Superior temporal gyrus (tissue), 1 donor: Measurements from ENCODE around the gene CIB4.

Experiments
- DNase-seq: peaks from one replicate; pipeline ENCODE4 v3.0.0-alpha.2; 2016; ENCODE audit errors: extremely low spot score

The CIB4 gene

DNA sequence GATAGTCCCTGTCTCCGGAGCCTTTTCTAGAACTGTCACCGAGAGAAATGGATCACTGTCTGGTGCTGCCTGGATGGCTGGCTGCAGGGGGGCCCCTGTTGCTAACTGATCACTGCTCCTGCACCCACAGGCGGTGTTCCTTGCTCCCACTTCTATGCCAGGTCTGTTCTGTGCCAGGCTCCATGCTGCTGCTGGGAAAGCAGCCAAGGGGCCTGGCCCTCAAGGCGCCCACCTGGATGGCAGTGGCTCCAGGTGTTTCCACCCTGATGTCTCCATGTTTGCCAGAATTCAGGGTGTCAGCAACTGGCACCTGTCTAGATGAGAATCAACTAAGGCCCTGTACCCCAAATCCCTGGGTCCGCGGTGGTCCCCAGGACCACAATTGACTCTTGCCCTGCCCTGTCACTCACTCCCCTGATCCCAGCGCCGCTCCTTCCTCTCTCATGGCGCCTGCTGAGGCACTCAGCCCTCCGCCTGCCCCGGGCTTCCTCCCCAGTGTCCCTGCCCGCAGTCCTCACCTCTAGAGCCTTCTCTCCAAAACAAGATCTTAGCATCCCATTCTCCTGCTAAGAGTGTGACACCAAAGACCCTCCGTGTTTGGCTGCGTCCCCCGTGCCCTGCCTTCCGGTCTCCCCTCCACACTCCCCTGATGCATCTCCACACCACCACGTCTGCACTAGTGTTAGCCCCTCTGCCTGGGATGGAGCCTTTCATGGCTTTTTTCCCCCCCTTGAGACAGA is 90.7 kb downstream of the CIB4 start:
- DNase-seq: no peak

DNA sequence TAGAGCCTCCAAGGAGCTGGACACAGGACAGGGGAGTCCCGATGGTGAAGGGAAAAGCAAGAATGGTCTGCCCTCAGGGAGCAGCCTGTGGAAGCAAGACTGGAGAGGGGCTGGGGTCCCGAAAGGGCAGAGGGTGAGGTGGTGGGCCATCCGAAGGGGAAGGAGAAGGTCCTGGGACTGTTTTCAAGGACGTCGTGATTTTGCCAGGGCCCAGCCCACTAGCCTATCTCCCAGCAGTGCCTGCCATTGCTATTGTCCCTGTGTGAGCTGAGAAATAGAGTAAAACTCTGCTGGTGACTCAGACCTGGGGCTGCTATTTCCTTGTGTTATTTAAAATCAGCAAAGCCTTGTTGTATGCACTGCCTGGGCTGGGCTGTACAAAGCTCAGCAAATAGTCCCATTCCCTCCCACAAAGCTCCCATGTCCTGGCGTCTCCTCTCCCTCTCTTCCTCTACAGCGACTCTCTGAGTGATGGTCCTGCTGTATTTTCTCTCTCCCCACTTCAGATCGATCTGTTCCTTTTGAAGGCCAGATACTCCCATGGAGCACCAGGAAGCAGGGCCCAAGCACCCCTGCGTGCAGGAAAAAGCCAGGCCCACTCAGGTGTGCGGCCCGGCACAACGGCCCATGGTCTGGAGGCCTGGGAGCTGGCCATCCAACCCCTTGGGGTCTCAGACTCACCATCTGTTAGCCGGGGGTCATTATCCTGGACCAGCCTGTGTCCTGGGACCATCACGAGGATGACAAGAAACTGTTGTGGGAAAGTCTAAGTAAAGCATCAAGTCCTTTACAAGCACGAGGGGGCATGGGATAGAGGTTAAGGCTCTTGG is 98.3 kb downstream of the CIB4 start:
- no peak for DNase-seq

DNA sequence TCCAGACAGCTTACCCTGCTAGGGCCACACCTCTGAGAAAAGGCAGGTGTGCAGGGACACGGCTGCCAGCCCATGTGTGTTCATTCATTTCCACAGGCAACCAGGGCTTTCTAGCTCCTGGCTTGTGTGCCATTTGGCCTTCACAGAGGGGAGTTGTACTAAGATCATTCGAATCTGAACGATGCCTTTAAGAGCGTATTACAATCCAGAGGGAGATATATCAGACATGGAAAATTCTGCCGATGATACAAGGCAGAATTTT is 99.0 kb downstream of the CIB4 start:
- no peak for DNase-seq

DNA sequence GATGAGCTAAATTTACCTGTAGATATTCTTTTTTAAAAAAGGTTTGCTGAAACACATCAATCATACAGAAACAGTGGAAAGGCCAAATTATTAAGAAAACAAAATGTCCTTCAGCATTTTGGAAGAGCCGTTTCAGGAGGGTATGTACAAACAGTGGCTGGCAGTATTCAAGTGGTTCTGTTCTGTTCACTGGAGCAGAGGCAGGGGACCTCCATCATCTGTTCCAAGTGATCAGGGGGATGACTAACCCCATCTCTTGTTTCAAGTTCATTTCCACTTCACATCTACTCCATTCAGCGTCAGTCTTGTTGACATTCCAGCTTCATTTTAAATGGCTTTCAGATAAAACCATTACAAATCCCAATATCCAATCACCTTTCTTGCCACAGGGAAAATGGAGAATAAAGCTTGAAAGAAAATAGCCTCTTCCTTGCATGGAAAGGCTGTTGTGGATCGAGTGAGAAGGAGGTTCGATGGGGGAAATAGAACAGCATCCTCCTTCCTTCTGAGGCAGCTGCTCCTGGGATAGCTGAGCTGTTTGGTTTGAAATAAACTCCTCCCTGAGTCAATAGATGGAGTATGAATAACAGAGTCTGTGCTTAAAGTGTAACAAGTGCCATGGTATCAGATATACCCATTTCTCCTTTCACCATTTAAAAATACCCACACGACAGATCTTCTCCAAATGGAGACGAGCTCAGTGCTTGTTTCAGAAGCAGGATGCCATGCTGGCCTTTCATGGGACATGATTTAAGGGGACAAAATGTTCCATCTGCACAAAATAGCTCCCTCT is 99.6 kb downstream of the CIB4 start:
- no peak for DNase-seq

DNA sequence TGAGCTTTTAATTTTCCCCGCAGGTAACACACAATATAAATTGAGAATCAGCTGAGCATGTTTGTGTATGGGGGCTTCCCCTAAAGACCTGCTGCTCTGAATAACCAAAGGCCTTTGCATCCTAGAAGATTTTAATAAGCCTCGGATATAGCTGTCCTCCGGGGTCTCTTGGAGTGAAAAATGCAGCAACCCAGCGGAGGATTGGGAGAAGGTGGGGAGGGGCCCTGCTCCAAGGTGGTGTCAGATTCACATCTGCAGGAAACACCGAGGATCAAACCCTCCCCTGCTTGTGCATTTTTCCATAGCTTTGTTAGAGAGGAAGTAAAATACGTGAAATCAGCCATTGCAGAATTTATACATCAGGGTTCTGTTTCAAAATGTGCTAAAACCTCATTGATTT is 100.2 kb downstream of the CIB4 start:
- DNase-seq: no peak

DNA sequence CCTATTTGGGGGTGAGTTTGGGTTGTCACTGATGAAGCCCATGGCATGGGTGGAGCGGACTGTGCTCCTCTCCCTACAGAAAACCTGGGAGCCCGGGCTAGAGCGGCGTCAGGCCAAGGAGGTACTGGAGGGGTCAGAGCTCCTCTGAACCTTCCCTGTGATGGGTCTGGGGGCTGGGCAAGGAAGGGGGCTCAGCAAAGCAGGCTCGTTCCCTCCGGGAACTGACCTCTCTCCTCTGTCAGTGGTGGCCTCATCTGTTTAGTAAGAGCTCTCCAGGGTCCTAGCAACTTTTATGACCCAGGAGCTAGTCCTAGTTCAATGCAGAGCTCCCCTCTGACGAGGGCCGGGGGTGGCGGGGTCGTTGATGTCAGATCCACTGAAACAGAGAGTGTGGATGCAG is 100.9 kb downstream of the CIB4 start:
- no peak for DNase-seq

DNA sequence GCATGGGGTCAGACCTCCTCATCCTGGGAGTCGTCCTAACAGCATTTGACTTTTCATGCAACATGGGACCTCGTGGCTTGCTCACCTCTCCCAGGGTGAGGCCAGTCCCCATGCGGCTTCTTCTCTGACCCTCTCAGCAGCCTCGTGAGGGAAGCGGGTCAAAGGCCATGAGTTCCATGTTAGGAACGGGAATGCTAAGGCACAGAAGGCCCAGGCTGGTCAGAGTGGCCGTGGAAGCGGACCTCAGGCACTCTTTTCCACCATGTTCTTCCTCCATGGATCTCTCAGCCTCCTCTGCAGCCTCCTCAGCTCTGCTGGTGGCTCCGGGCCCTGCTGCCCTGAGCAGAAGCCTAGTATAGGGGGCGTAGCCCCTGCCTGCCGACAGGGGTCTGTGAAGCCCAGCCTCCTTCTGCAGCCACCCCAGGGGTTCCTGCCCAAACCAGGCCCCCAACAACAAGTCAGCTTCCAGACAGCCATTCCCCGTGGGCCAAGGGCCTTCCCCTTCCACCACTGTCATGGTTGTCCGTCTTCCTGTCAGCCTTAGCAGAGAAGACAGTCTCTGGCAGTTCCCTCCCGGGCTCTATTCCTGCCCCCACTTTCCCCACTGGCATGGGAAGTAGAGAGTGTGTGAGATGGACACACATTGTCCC is 103.2 kb downstream of the CIB4 start:
- no peak for DNase-seq

DNA sequence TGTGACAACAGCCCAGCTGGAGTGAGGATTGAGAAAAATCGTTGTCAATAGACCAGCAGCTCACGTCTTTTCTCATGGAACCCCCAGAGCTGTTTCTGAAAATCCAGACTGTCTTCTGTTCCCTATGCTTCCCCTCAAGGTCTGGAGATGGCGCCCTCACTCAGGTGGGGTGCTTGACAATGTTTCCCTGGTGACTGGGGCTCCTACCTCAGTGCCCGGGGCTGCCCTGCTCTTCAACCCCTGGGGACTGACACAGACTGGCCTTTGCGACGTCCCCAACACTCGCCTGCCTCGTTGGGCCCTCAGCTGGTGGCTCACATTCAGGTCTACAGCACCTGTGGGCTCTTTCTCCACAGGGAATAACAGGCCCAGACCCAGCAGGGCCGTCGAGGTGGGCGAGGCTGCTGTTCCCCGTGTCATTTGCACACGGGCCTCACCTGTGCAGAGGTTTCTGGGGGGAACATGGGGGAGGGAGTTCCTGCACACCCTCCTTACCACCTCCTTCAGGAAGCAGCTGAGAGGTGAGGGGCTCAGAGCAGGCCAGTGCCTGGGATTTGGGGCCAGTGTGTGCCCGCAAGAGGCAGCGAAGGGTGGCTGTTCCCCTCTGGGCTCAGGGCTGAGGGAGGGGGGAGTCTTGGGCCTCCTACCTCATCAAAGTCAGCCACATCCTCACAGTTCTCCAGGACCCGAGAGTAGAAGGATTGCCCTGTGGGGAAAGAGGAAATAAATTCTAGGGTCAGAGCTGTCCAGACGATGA is 103.9 kb downstream of the CIB4 start:
- no peak for DNase-seq

DNA sequence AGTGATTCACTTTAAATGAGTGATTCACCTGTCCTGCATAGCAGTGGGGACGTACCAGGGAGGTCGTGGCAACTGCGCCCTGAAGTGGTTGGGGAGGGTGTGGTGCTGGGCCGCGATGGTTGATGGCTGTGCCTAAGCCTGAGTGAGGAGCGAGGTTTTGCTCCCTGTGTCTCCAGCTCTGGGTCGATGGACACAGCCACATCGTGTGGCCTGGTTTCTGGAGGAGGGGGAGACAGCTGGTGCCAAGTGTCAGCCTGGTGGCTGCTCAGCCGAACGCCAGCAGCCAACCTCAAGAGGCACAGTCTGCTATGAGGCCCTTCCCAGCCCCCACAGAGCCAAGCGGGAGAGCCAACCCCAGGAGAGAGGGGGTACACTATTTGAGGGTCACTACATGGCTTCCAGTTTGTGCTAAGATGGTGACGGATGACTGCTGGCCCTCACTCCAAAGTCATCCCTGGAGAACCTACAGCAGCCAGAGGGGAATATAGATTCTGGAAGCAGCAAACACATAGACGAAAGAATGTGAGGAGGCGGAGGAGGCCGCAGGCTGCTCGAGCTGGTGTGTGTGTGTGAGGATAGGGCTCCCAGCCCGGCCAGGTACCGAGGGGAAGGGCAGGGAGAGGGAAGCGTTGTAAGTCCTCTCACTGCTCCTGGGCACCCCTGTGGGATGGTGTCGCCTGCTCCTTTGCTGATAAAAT is 104.6 kb downstream of the CIB4 start:
- DNase-seq: no peak

DNA sequence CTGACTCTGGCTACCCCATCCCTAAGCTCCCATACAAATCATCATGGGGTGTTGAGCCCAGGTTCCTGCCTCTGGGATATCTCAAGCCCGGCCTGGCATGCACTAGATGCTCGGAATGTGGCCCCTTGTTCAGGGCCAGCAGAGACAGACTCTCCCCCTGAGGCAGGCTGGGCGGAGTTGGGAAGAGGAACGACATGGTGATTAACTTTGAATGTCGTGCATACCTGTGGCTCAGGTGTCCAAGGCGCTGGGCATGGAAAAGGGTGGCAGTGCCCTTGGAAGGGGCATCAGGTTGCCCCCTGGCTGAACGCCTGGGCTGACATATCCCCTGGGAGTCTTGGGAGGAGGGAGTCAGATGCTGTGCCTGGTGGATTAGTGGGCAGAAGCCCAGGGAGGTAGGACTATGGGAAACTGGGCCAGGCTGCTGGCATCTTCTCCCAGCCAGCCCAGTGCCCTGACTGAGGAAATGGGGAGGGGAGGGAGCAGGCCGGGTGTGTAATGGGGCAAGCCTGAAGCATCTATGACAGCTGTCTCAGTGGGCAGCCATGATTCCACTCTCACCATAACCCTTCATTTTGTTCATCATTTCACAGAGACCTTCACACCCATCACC is 105.4 kb downstream of the CIB4 start:
- DNase-seq: no peak

DNA sequence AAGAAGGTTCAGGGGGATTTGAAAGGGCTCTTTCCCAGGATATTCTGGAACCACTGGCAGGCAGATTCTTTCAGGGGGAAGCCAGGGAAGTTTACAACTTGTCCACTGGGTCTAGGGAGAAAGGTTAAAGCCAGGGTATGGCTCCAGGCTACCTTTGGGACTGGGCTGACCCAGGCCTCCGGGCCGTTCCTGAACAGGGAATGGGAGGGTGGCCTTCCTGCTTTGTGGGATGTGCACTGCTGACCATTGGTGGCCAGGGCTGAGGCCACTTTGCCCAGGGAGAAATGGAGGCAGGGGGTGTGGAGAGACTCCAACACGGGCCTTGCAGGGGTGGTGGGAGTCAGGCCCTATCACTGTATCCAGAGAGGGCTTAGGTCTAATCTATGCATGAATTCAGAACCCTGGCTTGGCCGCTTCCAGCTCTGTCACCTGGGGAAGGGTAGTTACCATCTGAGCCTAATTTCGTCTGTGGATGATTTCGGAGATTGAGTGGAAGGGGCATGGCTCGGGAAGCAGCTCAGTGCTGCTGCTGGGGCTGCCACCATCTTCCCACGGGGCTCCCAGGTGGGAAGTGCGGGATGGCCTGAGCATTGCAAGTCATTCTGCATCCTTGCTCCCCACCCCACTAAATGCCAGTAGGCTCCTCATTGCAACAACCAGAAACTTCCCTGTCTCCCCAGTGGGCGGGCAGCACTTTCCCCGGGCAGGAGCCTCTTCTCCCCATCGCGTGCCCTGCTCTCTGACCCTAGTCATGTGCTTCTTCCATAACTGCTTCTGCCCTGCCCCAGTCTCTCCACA is 106.1 kb downstream of the CIB4 start:
- no peak for DNase-seq

DNA sequence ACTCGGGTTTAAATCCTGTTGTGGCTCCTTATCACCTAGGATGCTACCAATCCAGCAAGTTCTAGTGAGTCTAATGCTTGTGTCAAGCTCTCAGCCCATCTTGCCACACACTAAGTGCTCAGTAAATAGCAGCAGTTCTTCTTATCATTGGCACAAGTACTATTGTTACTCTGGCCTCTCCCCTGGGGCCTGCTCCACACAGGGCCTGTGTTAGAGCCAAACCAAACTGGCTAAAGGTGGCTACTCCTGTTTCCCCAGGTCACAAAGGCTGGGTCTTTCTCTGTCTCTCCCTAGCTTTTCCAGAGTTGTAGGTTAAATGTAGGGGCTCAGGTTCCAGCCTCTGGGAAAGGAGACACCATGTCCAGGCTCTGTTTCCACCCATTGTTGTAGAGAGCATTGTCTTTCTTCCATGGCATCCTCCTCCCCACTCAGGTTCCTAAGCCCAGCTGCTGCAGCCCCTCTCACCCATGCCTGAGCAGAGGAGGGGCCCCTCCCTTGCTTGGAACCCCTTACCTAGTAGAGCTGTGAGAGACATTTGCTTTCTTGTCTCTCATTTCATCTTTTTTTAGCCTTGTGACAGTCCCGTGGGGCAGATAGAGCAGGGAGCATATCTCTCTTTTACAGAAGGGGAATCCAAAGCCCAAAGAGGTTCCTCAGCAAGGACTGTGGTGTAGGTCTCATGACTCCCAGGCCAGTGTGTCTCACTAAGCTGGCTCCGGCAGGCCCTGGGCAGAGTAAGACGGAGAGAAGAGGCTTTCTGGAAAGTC is 106.9 kb downstream of the CIB4 start:
- DNase-seq: no peak

DNA sequence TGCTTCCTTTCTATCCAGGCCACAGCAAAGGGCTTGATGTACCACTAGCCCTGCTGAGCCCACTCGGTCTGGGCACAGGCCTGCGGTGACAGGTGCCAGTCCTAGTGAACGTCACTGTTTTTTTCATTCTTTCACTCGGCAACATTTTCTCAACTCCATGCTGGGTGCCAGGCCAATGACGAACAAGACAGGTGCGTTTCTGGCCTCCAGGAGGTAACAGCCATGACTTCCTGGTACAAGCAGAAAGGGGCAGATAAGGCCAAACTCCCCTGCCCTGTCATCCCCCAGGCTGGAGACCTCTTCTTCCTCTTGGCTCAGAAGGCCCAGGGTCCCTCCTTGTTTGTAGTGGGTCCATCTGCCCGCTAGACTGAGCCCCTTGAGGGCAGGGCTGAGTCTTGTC is 107.5 kb downstream of the CIB4 start:
- no peak for DNase-seq

DNA sequence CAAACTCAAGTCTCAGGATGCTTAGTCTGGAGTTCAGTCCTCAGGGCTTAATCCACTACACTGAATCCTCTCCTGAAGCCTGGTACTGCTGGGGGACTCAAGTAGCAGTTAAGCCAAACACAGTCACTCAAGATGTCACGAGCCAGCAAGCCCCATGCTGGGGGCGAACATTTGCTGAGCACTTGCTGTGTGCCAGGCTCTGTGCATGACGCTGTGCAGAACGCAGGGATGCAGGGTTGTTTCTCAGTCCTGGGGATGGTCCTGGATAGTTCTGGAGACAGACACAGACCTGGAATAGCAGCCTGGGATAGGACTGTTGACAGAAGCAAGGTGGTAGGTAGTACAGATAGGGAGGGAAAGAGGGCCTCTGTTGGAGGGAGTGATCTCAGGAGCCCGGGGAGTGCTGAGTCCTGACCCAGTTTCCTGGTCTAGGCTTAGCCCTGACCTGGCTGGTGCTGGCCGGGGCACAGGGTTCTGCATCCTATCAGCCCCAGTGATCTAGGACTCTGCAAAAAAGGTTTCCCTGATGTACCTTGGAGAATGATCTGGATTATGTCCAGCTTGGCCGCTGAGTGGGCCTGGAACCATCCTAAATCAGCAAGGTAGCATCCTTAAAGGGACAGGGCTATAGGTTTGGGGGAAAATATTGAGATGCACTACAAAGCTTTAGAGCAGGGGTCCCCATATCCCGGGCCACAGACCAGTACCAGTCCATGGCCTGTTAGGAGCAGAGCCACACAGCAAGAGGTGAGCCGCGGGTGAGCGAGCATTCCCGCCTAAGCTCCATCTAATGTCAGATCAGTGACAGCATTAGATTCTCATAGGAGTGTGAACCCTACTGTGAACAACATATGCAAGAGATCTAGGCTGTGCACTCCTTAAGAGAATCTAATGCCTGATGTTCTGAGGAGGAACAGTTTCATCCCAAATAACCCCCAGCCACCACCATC is 108.6 kb downstream of the CIB4 start:
- DNase-seq: no peak
